Posterior vena cava (tissue), 2 donors: ENCODE measurements around the gene PPP1R10. TPM values are rescaled to one million over a fixed set of nuclear protein-coding genes. Genes with fewer than 3 reads are reported as not detected.

Experiments
- DNase-seq: peaks from one replicate; pipeline ENCODE4 v3.0.0-alpha.2; 2020; ENCODE audit warnings: low spot score
- intact Hi-C, 2 donors: fragments of 100-400 bp; cut with DNase I; formaldehyde crosslinking; loops; one replicate each; pipeline versions ENCODE4 v1.14.1 to v1.14.2; 2022 to 2023
- total RNA-seq, 2 donors: library from RNA; stranded (reverse); fragmentation: NEBNext Ultra II Directional; extraction: Animal tissue kit (Norgen Biotek cat#: 25700); gene quantifications; one replicate each; pipeline ENCODE4 v1.2.1, GENCODE V29; 2021
- donor health status: DM: yes; HTN: yes; CAD: no.
- donor health status: DM: yes; HTN: yes; CAD: no.

PPP1R10 gene
- total RNA-seq, 2 donors from 2014 or later = 35.2 to 50.7 TPM

- intact Hi-C loops = loop anchor here in 1 of 2 donors (10.0 kb wide), 1 partner anchor 98 kb away; the partner anchor contains the start of gene TUBB
- peak; percentile 97 for DNase-seq
Measured at GRCh38 chr6:30626484-30627366, 9.7 kb upstream of the PPP1R10 start, which contains the start of gene ATAT1. TSS of gene ATAT1 (plus strand) at chr6:30626874.

GRCh38 chr6:30625511-30625910, 8.5 kb upstream of the PPP1R10 start:
- intact Hi-C loops = loop anchor here in 1 of 2 donors (10.0 kb wide), 1 partner anchor 99 kb away; the partner anchor contains the start of gene TUBB

GRCh38 chr6:30619561-30619960, 2.5 kb upstream of the PPP1R10 start:
- peak; percentile 35 for DNase-seq
- intact Hi-C loops = no loop called here

More at GRCh38 chr6:30625511-30625910, 8.5 kb upstream of the PPP1R10 start:
- DNase-seq = peak; percentile 37

- peak; percentile 42 for DNase-seq
Measured at GRCh38 chr6:30618270-30618797, 1.3 kb upstream of the PPP1R10 start.

GRCh38 chr6:30617565-30618269, 674 bp upstream of the PPP1R10 start, which contains the start of gene MRPS18B:
TSS of gene MRPS18B (plus strand) at chr6:30617840. CDS start at chr6:30617866, 26 bp downstream.
- intact Hi-C loops = no loop called here
- DNase-seq = peak; percentile 99

More at GRCh38 chr6:30618270-30618797, 1.3 kb upstream of the PPP1R10 start:
- intact Hi-C loops = no loop called here

- DNase-seq = peak; percentile 37
- intact Hi-C loops = no loop called here
Measured at GRCh38 chr6:30615958-30616810, 859 bp downstream of the PPP1R10 start.

GRCh38 chr6:30615219-30615957, 1.7 kb downstream of the PPP1R10 start:
- intact Hi-C loops = no loop called here
- DNase-seq = peak; percentile 34

- intact Hi-C loops = no loop called here
- peak; percentile 88 for DNase-seq
Measured at GRCh38 chr6:30614843-30615218, 2.2 kb downstream of the PPP1R10 start.

GRCh38 chr6:30614044-30614842, 2.8 kb downstream of the PPP1R10 start:
- intact Hi-C loops = no loop called here
- DNase-seq = peak; percentile 10

- intact Hi-C loops = no loop called here
- no peak for DNase-seq
Measured at GRCh38 chr6:30613251-30614043, 3.6 kb downstream of the PPP1R10 start.

GRCh38 chr6:30612687-30613248, 4.3 kb downstream of the PPP1R10 start:
- intact Hi-C loops = no loop called here
- peak; percentile 24 for DNase-seq

- intact Hi-C loops = no loop called here
- no peak for DNase-seq
Measured at GRCh38 chr6:30612213-30612612, 4.8 kb downstream of the PPP1R10 start.

GRCh38 chr6:30611856-30612194, 5.2 kb downstream of the PPP1R10 start:
- DNase-seq = no peak
- intact Hi-C loops = no loop called here

GRCh38 chr6:30611150-30611855, 5.7 kb downstream of the PPP1R10 start:
- intact Hi-C loops = no loop called here

GRCh38 chr6:30610065-30610464, 7.0 kb downstream of the PPP1R10 start:
- intact Hi-C loops = no loop called here

More at GRCh38 chr6:30611150-30611855, 5.7 kb downstream of the PPP1R10 start:
- DNase-seq = peak; percentile 19

GRCh38 chr6:30603961-30604360, 13.1 kb downstream of the PPP1R10 start:
- DNase-seq = peak; percentile 62
- intact Hi-C loops = no loop called here

More at GRCh38 chr6:30610065-30610464, 7.0 kb downstream of the PPP1R10 start:
- DNase-seq = no peak
